Keratinocyte (primary cell): Measurements from ENCODE around the gene PCDH9. TPM values are rescaled to one million over a fixed set of nuclear protein-coding genes. Genes with fewer than 3 reads are reported as not detected.

Experiments used
- DNase-seq: peaks from one replicate; pipeline ENCODE4 v3.0.0-alpha.2; 2011; ENCODE audit warnings: low read depth, missing footprints, low spot score
- FAIRE-seq: peaks from 2 replicates; lab custom pipeline; 2011; peaks lifted over from hg19 to GRCh38; lab: Jason Lieb, UNC
- H2AFZ ChIP-seq: 2 replicates; pipeline ENCODE4 v1.6.0; 2012; ENCODE audit warnings: low read length, control low read depth, inconsistent platforms; ENCODE audit not compliant: control insufficient read depth
- H3K27ac ChIP-seq: 2 replicates; pipeline ENCODE4 v1.5.1; 2011; ENCODE audit warnings: low read length; ENCODE audit not compliant: control insufficient read depth, insufficient read depth
- H3K27me3 ChIP-seq: 3 replicates; pipeline ENCODE4 v1.6.0; 2011; ENCODE audit warnings: low read length; ENCODE audit not compliant: control insufficient read depth, insufficient read depth; ENCODE audit errors: extremely low read depth
- H3K36me3 ChIP-seq, 2 experiments: 2 replicates in 1 of 2; 3 replicates in 1 of 2; pipeline ENCODE4 v1.5.1; 2011; ENCODE audit warnings: low read length in 2 of 2, mild to moderate bottlenecking in 1 of 2; ENCODE audit not compliant: control insufficient read depth in 2 of 2, insufficient read depth in 2 of 2; ENCODE audit errors: extremely low read depth in 1 of 2
- H3K4me1 ChIP-seq: 3 replicates; pipeline ENCODE4 v1.5.1; 2011; ENCODE audit warnings: low read length; ENCODE audit not compliant: control insufficient read depth, insufficient read depth; ENCODE audit errors: extremely low read depth
- H3K4me2 ChIP-seq: 3 replicates; pipeline ENCODE4 v1.6.0; 2011; ENCODE audit warnings: low read depth, low read length; ENCODE audit not compliant: control insufficient read depth, insufficient read depth; ENCODE audit errors: extremely low read depth
- H3K4me3 ChIP-seq, 3 experiments: fragments of 200-600 bp in 1 of 3; sonication (generic) in 1 of 3; 2 replicates in 2 of 3; 3 replicates in 1 of 3; pipeline ENCODE4 v1.5.1; 2011 to 2016; ENCODE audit warnings: low read length in 3 of 3, mild to moderate bottlenecking in 3 of 3, control low read depth in 2 of 3, inconsistent platforms in 1 of 3, low read depth in 1 of 3, mixed read lengths in 1 of 3, mixed run types in 1 of 3, moderate library complexity in 1 of 3; ENCODE audit not compliant: control insufficient read depth in 2 of 3, insufficient read depth in 2 of 3; ENCODE audit errors: extremely low read depth in 1 of 3
- H3K79me2 ChIP-seq: 2 replicates; pipeline ENCODE4 v1.6.0; 2012; ENCODE audit warnings: low read length; ENCODE audit not compliant: control insufficient read depth, insufficient read depth
- H3K9ac ChIP-seq: 3 replicates; pipeline ENCODE4 v1.6.0; 2011; ENCODE audit warnings: low read length; ENCODE audit not compliant: control insufficient read depth, insufficient read depth; ENCODE audit errors: extremely low read depth
- H3K9me1 ChIP-seq: 3 replicates; pipeline ENCODE4 v1.6.0; 2011; ENCODE audit warnings: low read length; ENCODE audit not compliant: control insufficient read depth, insufficient read depth; ENCODE audit errors: extremely low read depth
- H3K9me3 ChIP-seq: 2 replicates; pipeline ENCODE4 v1.5.1; 2012; ENCODE audit warnings: low read depth, low read length; ENCODE audit not compliant: control insufficient read depth
- H4K20me1 ChIP-seq: 3 replicates; pipeline ENCODE4 v1.6.0; 2011; ENCODE audit warnings: low read length; ENCODE audit not compliant: control insufficient read depth, insufficient read depth; ENCODE audit errors: extremely low read depth
- CTCF ChIP-seq, 3 experiments: IDR thresholded peaks in 1 of 3; conservative IDR thresholded peaks in 1 of 3; optimal IDR thresholded peaks in 1 of 3; 2 replicates in 2 of 3; 3 replicates in 1 of 3; pipeline versions ENCODE3 to v1.5.1; 2011; ENCODE audit warnings: low read length in 3 of 3, mild to moderate bottlenecking in 3 of 3, moderate library complexity in 2 of 3, control low read depth in 1 of 3, inconsistent platforms in 1 of 3; ENCODE audit not compliant: insufficient read depth in 2 of 3; ENCODE audit errors: extremely low read depth in 1 of 3
- EZH2 ChIP-seq: IDR thresholded peaks from one replicate; pipeline ENCODE4 v1.6.1; 2012; ENCODE audit warnings: inconsistent platforms, mild to moderate bottlenecking, low read length, moderate library complexity
- dilution Hi-C: fragments of 300-500 bp; cut with MboI; formaldehyde crosslinking; loops from one replicate; pipeline ENCODE4 v1.7.0; 2020; ENCODE audit warnings: low sequenced_read_pairs; ENCODE audit not compliant: extremely low pct_ligation_motif_present
- polyA plus RNA-seq, 5 experiments: library from polyadenylated mRNA; depleted of rRNA in 3 of 5; stranded (reverse) in 3 of 5; stranded (forward) in 1 of 5; unstranded in 1 of 5; fragments of >200 nt; gene quantifications; 1 replicate in 1 of 5; 2 replicates in 3 of 5; 3 replicates in 1 of 5; pipeline versions ENCODE4 v1.2.1 to v1.2.3, GENCODE V29; 2011 to 2012; ENCODE audit warnings: missing spikeins in 2 of 5, low read depth in 1 of 5, low replicate concordance in 1 of 5

The PCDH9 gene
- polyA plus RNA-seq, 1 donor (not counting 4 experiments of a cell fraction or from before 2014, with no cell fraction given): 0.21 TPM

DNA sequence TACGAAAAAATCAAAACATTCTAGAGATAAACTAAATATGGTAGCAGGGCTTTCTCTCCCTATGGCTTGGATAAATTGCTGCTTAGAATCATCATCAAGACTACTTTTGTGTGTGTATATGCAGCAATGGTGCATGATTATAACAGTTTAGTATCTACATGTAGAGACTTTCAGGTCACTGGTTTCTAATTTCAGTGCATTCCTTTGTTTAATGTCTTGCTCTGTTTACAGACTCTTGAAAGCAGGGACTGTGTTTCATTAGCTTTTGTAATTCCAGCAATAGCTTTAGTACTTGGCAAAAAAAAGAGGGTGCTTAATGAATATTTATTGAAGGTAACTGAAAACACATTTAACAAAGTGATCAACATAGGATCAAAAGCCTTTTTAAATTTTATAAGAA is 420.7 kb downstream of the PCDH9 start:
- no peak overlapping the region for H3K4me3 ChIP-seq
- H3K9me3 ChIP-seq: no peaks in the 10 kb centered on the region
- no peaks in the 10 kb centered on the region for H3K79me2 ChIP-seq
- no peak overlapping the region for H3K4me2 ChIP-seq
- no peaks in the 10 kb centered on the region for H3K4me1 ChIP-seq
- dilution Hi-C loops: no loop called here
- no peak overlapping the region for H2AFZ ChIP-seq
- no peak for TF ChIP-seq EZH2
- no peak for TF ChIP-seq CTCF (optimal IDR thresholded peaks at IDR 0.05 in 1 of 3, IDR thresholded peaks at IDR 0.05 in 1 of 3, conservative IDR thresholded peaks at IDR 0.05 in 1 of 3; ENCODE audit: extremely low read depth in 1 of 3, insufficient read depth in 2 of 3, low read length in 3 of 3)
- DNase-seq (no peak), FAIRE-seq (no peak)
- H3K27me3 ChIP-seq: no peaks in the 10 kb centered on the region
- H3K9ac ChIP-seq: no peak overlapping the region
- no peaks in the 10 kb centered on the region for H3K36me3 ChIP-seq
- no peaks in the 10 kb centered on the region for H3K9me1 ChIP-seq
- no peaks in the 10 kb centered on the region for H4K20me1 ChIP-seq
- no peak overlapping the region for H3K27ac ChIP-seq

- no peaks in the 10 kb centered on the region for H3K79me2 ChIP-seq
- dilution Hi-C loops: no loop called here
Measured at GRCh38 chr13:66807251-66807650, 422.9 kb downstream of the PCDH9 start.

More at GRCh38 chr13:66807251-66807650, 422.9 kb downstream of the PCDH9 start:
- H3K4me2 ChIP-seq: no peak overlapping the region
- H3K27me3 ChIP-seq: no peaks in the 10 kb centered on the region
- FAIRE-seq (no peak), DNase-seq (no peak)
- no peaks in the 10 kb centered on the region for H3K36me3 ChIP-seq
- H3K9me3 ChIP-seq: no peaks in the 10 kb centered on the region
- no peak overlapping the region for H3K9ac ChIP-seq
- H3K4me3 ChIP-seq: no peak overlapping the region
- no peaks in the 10 kb centered on the region for H3K9me1 ChIP-seq
- H3K4me1 ChIP-seq: no peaks in the 10 kb centered on the region
- no peak overlapping the region for H3K27ac ChIP-seq
- no peaks in the 10 kb centered on the region for H4K20me1 ChIP-seq
- no peak overlapping the region for H2AFZ ChIP-seq
- TF ChIP-seq CTCF (optimal IDR thresholded peaks at IDR 0.05 in 1 of 3, IDR thresholded peaks at IDR 0.05 in 1 of 3, conservative IDR thresholded peaks at IDR 0.05 in 1 of 3; ENCODE audit: extremely low read depth in 1 of 3, insufficient read depth in 2 of 3, low read length in 3 of 3) (no peak), EZH2 (no peak)
